CD14-positive monocyte (primary cell): Measurements from ENCODE around the gene ADAR. TPM values are rescaled to one million over a fixed set of nuclear protein-coding genes. Genes with fewer than 3 reads are reported as not detected.

Experiments
- DNase-seq, 3 donors: peaks; one replicate each; pipeline ENCODE4 v3.0.0-alpha.2; 2011 to 2022
- H2AFZ ChIP-seq: 2 replicates; pipeline ENCODE4 v1.6.0; 2012; ENCODE audit warnings: mild to moderate bottlenecking, low read depth, low read length, inconsistent platforms; ENCODE audit not compliant: insufficient read depth, poor library complexity, severe bottlenecking
- H3K27ac ChIP-seq, 2 donors: 1 replicate in 1 of 2; 2 replicates in 1 of 2; pipeline ENCODE4 v1.5.1; 2012 to 2013; ENCODE audit warnings: low read length in 2 of 2, control low read depth in 1 of 2, inconsistent platforms in 1 of 2, low read depth in 1 of 2, mild to moderate bottlenecking in 1 of 2
- H3K27me3 ChIP-seq, 2 donors: one replicate each; pipeline versions ENCODE4 v1.6.0 to v1.6.1; 2011 to 2013; ENCODE audit warnings: low read length in 2 of 2; ENCODE audit not compliant: control insufficient read depth in 2 of 2, insufficient read depth in 2 of 2
- H3K36me3 ChIP-seq, 2 donors: replicated peaks in 1 of 2; 1 replicate in 1 of 2; 2 replicates in 1 of 2; pipeline versions ENCODE4 v1.5.1 to v1.6.1; 2012 to 2013; ENCODE audit warnings: low read length in 2 of 2, control low read depth in 1 of 2, inconsistent platforms in 1 of 2, mild to moderate bottlenecking in 1 of 2; ENCODE audit not compliant: insufficient read depth in 2 of 2, control insufficient read depth in 1 of 2
- H3K4me1 ChIP-seq, 2 donors: 1 replicate in 1 of 2; 2 replicates in 1 of 2; pipeline versions ENCODE4 v1.5.1 to v1.6.1; 2012 to 2013; ENCODE audit warnings: low read length in 2 of 2, control low read depth in 1 of 2, inconsistent platforms in 1 of 2, mild to moderate bottlenecking in 1 of 2, moderate library complexity in 1 of 2; ENCODE audit not compliant: insufficient read depth in 2 of 2, control insufficient read depth in 1 of 2
- H3K4me2 ChIP-seq: replicated peaks from 2 replicates; pipeline ENCODE3; 2012; ENCODE audit warnings: low read length, moderate library complexity, mild to moderate bottlenecking; ENCODE audit not compliant: poor library complexity, severe bottlenecking; ENCODE audit errors: extremely low read depth
- H3K4me3 ChIP-seq, 3 experiments: fragments of 200-600 bp in 1 of 3; sonication (generic) in 1 of 3; replicated peaks in 1 of 3; 1 replicate in 2 of 3; 2 replicates in 1 of 3; pipeline ENCODE4 v1.5.1; 2011 to 2013; ENCODE audit warnings: low read length in 3 of 3, mild to moderate bottlenecking in 3 of 3, control low read depth in 2 of 3, low read depth in 2 of 3, inconsistent platforms in 1 of 3, moderate library complexity in 1 of 3
- H3K79me2 ChIP-seq: 2 replicates; pipeline ENCODE4 v1.6.0; 2012; ENCODE audit warnings: mild to moderate bottlenecking, control low read depth, inconsistent platforms, low read length, moderate library complexity; ENCODE audit not compliant: insufficient read depth
- H3K9ac ChIP-seq: 2 replicates; pipeline ENCODE4 v1.6.0; 2017; ENCODE audit warnings: low read length, mild to moderate bottlenecking; ENCODE audit not compliant: insufficient read depth, poor library complexity, severe bottlenecking
- H3K9me3 ChIP-seq, 2 donors: replicated peaks in 1 of 2; 1 replicate in 1 of 2; 2 replicates in 1 of 2; pipeline versions ENCODE4 v1.5.1 to v1.6.1; 2012 to 2013; ENCODE audit warnings: low read length in 2 of 2, control low read depth in 1 of 2; ENCODE audit not compliant: control insufficient read depth in 1 of 2, insufficient read depth in 1 of 2
- H4K20me1 ChIP-seq: 2 replicates; pipeline ENCODE4 v1.6.0; 2012; ENCODE audit warnings: mild to moderate bottlenecking, low read length, control low read depth, moderate library complexity; ENCODE audit not compliant: insufficient read depth
- H3K27ac Mint-ChIP-seq, 7 donors: one replicate each; pipeline ENCODE4 v1.8.0; 2020; ENCODE audit warnings: mild to moderate bottlenecking in 7 of 7, mixed read lengths in 7 of 7, moderate library complexity in 6 of 7, inconsistent platforms in 2 of 7
- H3K27me3 Mint-ChIP-seq, 3 donors: one replicate each; pipeline ENCODE4 v1.8.0; 2021 to 2022; ENCODE audit warnings: low read depth in 3 of 3, mild to moderate bottlenecking in 3 of 3, mixed read lengths in 3 of 3, moderate library complexity in 3 of 3, inconsistent platforms in 1 of 3
- H3K36me3 Mint-ChIP-seq, 2 donors: one replicate each; pipeline ENCODE4 v1.8.0; 2020; ENCODE audit warnings: mixed read lengths in 2 of 2, inconsistent platforms in 1 of 2, mild to moderate bottlenecking in 1 of 2
- H3K4me1 Mint-ChIP-seq: one replicate; pipeline ENCODE4 v1.8.0; 2020; ENCODE audit warnings: mild to moderate bottlenecking, mixed read lengths
- H3K4me3 Mint-ChIP-seq, 2 donors: one replicate each; pipeline ENCODE4 v1.8.0; 2020; ENCODE audit warnings: mild to moderate bottlenecking in 2 of 2, mixed read lengths in 2 of 2, moderate library complexity in 1 of 2
- H3K9me3 Mint-ChIP-seq, 7 donors: one replicate each; pipeline ENCODE4 v1.8.0; 2020 to 2022; ENCODE audit warnings: mixed read lengths in 7 of 7, mild to moderate bottlenecking in 6 of 7, moderate library complexity in 6 of 7, inconsistent platforms in 2 of 7
- CTCF ChIP-seq: fragments of 200-600 bp; IDR thresholded peaks from one replicate; pipeline ENCODE4 v1.8.0; 2022; ENCODE audit warnings: antibody characterized with exemption, mild to moderate bottlenecking
- WGBS: methylation state at CpG from one replicate; pipeline ENCODE4 v1.1.5; 2013; ENCODE audit warnings: missing lambda C conversion rate; ENCODE audit not compliant: insufficient coverage; 5-methylcytosine and 5-hydroxymethylcytosine counted together
- intact Hi-C, 2 donors: fragments of 100-400 bp; cut with micrococcal nuclease; formaldehyde crosslinking; loops; one replicate each; pipeline versions ENCODE4 v1.15.0 to v1.15.1; 2023
- polyA plus RNA-seq, 3 donors: library from polyadenylated mRNA; depleted of rRNA in 1 of 3; unstranded in 2 of 3; stranded (reverse) in 1 of 3; fragments of 300-500 nt in 2 of 3; fragments of >200 nt in 1 of 3; fragmentation: Illumina TruSeq in 2 of 3; gene quantifications; 1 replicate in 2 of 3; 2 replicates in 1 of 3; pipeline ENCODE4 v1.2.3, GENCODE V29; 2012 to 2021

The ADAR gene
- polyA plus RNA-seq, 3 donors: 57.3 to 100 (median 91.6) TPM

- DNase-seq: no peak
- Mint-ChIP-seq H3K36me3 (peaks cover 10 to 21% of the 10 kb centered on the region in 2 donors), H3K4me1 (peaks cover 35% of the 10 kb centered on the region), H3K27ac (peak overlapping the region; percentile 94 to 99 (median 98)), H3K27me3 (peaks cover 5 to 10% (median 8%) of the 10 kb centered on the region in 3 donors), H3K9me3 (peaks cover 0 to 5% (median 2%) of the 10 kb centered on the region in 7 donors), H3K4me3 (peak overlapping the region; percentile 86 to 95)
- peaks cover 27 to 29% of the 10 kb centered on the region in 2 donors for H3K4me1 ChIP-seq
- no peaks in the 10 kb centered on the region for H3K9me3 ChIP-seq
- peaks cover 61% of the 10 kb centered on the region for H3K79me2 ChIP-seq
- peak overlapping the region; percentile 86 for H3K9ac ChIP-seq
- peaks cover 0 to 4% of the 10 kb centered on the region in 2 donors for H3K27me3 ChIP-seq
- H3K4me2 ChIP-seq: peak overlapping the region; percentile 95
- H2AFZ ChIP-seq: peak overlapping the region; percentile 97
- no peak for TF ChIP-seq CTCF
- H4K20me1 ChIP-seq: peaks cover 12% of the 10 kb centered on the region
- H3K27ac ChIP-seq: peak overlapping the region; percentile 86 to 87
- H3K36me3 ChIP-seq: peaks cover 0 to 6% of the 10 kb centered on the region in 2 donors
- peak overlapping the region; percentile 85 to 91 (median 91) for H3K4me3 ChIP-seq
- intact Hi-C loops: no loop called here
- WGBS: 9% methylated on average over 7 of the region's 10 CpGs
Measured at GRCh38 chr1:154626456-154627256, 18.7 kb upstream of the ADAR start.

- Histone ChIP-seq H3K9ac (no peak overlapping the region), H3K4me3 (no peak overlapping the region), H3K27ac (peak overlapping the region in 1 of 2 donors; percentile 52), H3K4me1 (peaks cover 27 to 29% of the 10 kb centered on the region in 2 donors), H4K20me1 (peaks cover 15% of the 10 kb centered on the region), H3K4me2 (no peak overlapping the region), H3K79me2 (peaks cover 77% of the 10 kb centered on the region), H2AFZ (no peak overlapping the region), H3K36me3 (peaks cover 0 to 7% of the 10 kb centered on the region in 2 donors), H3K9me3 (no peaks in the 10 kb centered on the region), H3K27me3 (no peaks in the 10 kb centered on the region)
- Mint-ChIP-seq H3K4me1 (peaks cover 37% of the 10 kb centered on the region), H3K4me3 (no peak overlapping the region), H3K27ac (peak overlapping the region in 2 of 7 donors; percentile 1 to 10), H3K27me3 (peaks cover 0 to 7% (median 0%) of the 10 kb centered on the region in 3 donors), H3K9me3 (peaks cover 0 to 4% (median 2%) of the 10 kb centered on the region in 7 donors), H3K36me3 (peaks cover 11 to 22% of the 10 kb centered on the region in 2 donors)
- DNase-seq: no peak
- WGBS: 100% methylated on average over 7 of the region's 8 CpGs
- intact Hi-C loops: no loop called here
- TF ChIP-seq CTCF: no peak
Measured at GRCh38 chr1:154624746-154625643, 17.0 kb upstream of the ADAR start.
